GM10266 (cell line): ENCODE data around the gene CBX2.

Experiments used
- DNase-seq: peaks from one replicate; pipeline ENCODE4 v3.0.0; 2012; ENCODE audit errors: extremely low spot score
- TF ChIP-seq, protein P1 (sequence below): IDR thresholded peaks from 2 replicates; pipeline ENCODE4 v1.5.1; 2012; ENCODE audit warnings: mild to moderate bottlenecking, low read depth; ENCODE audit not compliant: control insufficient read depth, insufficient read depth; ENCODE audit errors: missing control alignments

The CBX2 gene

DNA sequence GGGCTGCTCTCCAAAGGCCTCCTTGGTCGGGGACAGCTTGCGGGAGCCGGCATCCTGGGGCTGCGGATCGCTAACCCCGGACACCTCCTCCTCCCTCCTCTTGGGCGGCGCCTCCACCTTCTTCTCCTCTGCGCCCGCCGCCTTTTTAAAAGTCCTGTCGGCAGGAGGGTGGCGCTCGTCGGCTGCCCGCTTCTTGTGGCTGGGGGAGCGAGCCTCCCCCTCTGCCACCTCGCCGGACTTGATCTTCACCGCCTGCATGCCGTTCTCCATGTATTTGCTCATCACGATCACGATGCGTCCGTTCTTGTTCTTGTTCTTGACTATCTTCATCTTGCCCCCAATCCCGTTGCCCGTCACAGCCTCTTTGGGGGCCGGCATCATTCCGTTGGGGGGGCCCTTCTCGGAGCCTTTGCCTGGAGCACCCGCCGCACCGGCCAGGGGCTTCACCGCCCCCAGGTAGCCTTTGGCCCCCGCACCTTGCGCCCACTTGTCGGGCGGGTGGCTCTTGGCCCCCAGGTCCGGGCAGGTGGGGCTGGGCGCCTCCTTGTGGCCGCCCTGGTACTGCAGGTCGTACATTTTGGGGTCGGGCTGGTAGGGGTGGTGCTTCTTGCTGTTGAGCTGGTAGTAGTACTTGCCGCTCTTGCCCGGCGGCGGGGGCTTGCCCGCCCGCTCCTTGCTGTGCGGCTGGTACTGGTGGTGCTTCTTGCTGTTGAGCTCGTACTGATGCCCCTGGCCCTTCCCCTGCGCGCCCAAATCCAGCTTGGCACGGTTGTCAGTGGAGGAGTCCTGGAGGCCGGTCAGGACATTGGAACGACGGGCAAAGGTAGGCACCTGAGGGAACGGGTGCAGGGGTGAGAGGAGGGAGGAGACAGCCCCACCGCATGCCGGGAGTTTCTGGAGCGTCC, 56.9 kb downstream of the CBX2 start:
- peak; percentile 66 for DNase-seq
- TF ChIP-seq, protein P1, sequence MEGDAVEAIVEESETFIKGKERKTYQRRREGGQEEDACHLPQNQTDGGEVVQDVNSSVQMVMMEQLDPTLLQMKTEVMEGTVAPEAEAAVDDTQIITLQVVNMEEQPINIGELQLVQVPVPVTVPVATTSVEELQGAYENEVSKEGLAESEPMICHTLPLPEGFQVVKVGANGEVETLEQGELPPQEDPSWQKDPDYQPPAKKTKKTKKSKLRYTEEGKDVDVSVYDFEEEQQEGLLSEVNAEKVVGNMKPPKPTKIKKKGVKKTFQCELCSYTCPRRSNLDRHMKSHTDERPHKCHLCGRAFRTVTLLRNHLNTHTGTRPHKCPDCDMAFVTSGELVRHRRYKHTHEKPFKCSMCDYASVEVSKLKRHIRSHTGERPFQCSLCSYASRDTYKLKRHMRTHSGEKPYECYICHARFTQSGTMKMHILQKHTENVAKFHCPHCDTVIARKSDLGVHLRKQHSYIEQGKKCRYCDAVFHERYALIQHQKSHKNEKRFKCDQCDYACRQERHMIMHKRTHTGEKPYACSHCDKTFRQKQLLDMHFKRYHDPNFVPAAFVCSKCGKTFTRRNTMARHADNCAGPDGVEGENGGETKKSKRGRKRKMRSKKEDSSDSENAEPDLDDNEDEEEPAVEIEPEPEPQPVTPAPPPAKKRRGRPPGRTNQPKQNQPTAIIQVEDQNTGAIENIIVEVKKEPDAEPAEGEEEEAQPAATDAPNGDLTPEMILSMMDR = peak; percentile 72

- TF ChIP-seq, protein P1 = no peak
- no peak for DNase-seq
Measured at GRCh38 chr17:79835470-79835899, 57.5 kb downstream of the CBX2 start.

GRCh38 chr17:79835953-79836509, 58.1 kb downstream of the CBX2 start:
- DNase-seq = no peak
- TF ChIP-seq, protein P1 = no peak

DNA sequence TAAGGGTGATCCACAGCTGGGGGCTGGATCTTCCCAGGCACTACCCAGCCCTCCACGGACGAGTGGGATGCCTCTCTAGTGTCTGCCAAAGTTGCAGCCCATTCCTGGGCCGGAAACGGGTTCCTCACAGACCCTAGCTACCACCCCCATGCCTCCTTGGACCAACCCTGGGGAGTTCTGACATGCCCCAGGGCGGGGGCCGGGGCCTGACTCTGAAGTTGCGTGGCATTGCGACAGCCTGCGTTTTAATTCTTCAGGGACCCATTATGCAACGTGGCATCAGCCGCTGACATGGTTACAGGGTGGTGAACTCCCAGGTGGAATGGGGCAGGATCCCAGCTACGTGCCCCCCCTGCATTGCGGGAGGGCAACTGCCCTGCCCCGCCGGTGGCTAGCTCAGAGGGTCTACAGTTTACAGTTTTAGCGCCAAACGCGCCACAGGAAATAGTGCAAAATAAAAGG, 58.6 kb downstream of the CBX2 start:
- TF ChIP-seq, protein P1 = no peak
- no peak for DNase-seq

GRCh38 chr17:79836972-79837887, 59.3 kb downstream of the CBX2 start:
- TF ChIP-seq, protein P1 = no peak
- DNase-seq = peak; percentile 87
